HEK293 (cell line): ENCODE measurements around the gene PPFIA1.

Source experiments
- CTCF ChIA-PET: fragments of 350-600 bp; formaldehyde crosslinking; extraction: SDS; loops from one replicate; lab custom pipeline; 2021; ENCODE audit warnings: antibody characterized with exemption; lab: Yijun Ruan, JAX
- POLR2A ChIA-PET: fragments of 300-600 bp; formaldehyde crosslinking; extraction: SDS; loops from one replicate; lab custom pipeline; 2020; ENCODE audit warnings: antibody characterized with exemption, inconsistent platforms; lab: Yijun Ruan, JAX
- H3K27ac ChIP-seq: fragments of 200-500 bp; sonication (Bioruptor generic); 2 replicates; pipeline ENCODE4 v1.5.1; 2014; ENCODE audit warnings: low read depth, low read length, control low read depth, inconsistent platforms; ENCODE audit errors: extremely low read depth
- H3K36me3 ChIP-seq, 2 experiments: fragments of 200-500 bp in 1 of 2; sonication (Bioruptor generic) in 1 of 2; 1 replicate in 1 of 2; 2 replicates in 1 of 2; pipeline ENCODE4 v1.5.1; 2014 to 2017; ENCODE audit warnings: inconsistent platforms in 2 of 2, low read length in 2 of 2; ENCODE audit not compliant: control insufficient read depth in 2 of 2, insufficient read depth in 1 of 2
- H3K4me1 ChIP-seq: fragments of 200-500 bp; sonication (Bioruptor generic); 2 replicates; pipeline ENCODE4 v1.5.1; 2014; ENCODE audit warnings: mild to moderate bottlenecking, low read length, inconsistent platforms; ENCODE audit not compliant: control insufficient read depth, insufficient read depth
- H3K4me3 ChIP-seq: 2 replicates; pipeline ENCODE4 v1.5.1; 2011; ENCODE audit warnings: low read depth, mild to moderate bottlenecking, control low read depth, low read length, moderate library complexity
- H3K9me3 ChIP-seq: fragments of 200-500 bp; sonication (Bioruptor generic); 2 replicates; pipeline ENCODE4 v1.5.1; 2014; ENCODE audit warnings: low read depth, low read length, inconsistent platforms; ENCODE audit not compliant: control insufficient read depth, insufficient read depth
- KLF1 ChIP-seq: fragments of 450-650 bp; formaldehyde crosslinking; IDR thresholded peaks from 2 replicates; pipeline ENCODE4 v1.5.1; 2016; ENCODE audit warnings: missing biosample characterization, missing genetic modification characterization
- KLF16 ChIP-seq: fragments of 450-650 bp; formaldehyde crosslinking; IDR thresholded peaks from 2 replicates; pipeline ENCODE4 v1.5.1; 2017; ENCODE audit warnings: missing biosample characterization, missing genetic modification characterization
- PRDM1 ChIP-seq: fragments of 450-650 bp; formaldehyde crosslinking; IDR thresholded peaks from 2 replicates; pipeline ENCODE4; 2016; ENCODE audit warnings: missing biosample characterization, missing genetic modification characterization
- SETDB1 ChIP-seq: IDR thresholded peaks from one replicate; pipeline ENCODE4 v1.6.1; 2017; ENCODE audit warnings: mild to moderate bottlenecking, low read length, moderate library complexity, mixed read lengths; ENCODE audit not compliant: insufficient read length
- ZBTB26 ChIP-seq: fragments of 450-650 bp; formaldehyde crosslinking; optimal IDR thresholded peaks from 2 replicates; pipeline ENCODE3; 2016; ENCODE audit warnings: missing biosample characterization, mild to moderate bottlenecking, missing genetic modification characterization
- ZEB2 ChIP-seq: fragments of 450-650 bp; formaldehyde crosslinking; IDR thresholded peaks from 2 replicates; pipeline ENCODE4 v1.5.1; 2016; ENCODE audit warnings: missing biosample characterization, missing genetic modification characterization
- ZFHX2 ChIP-seq: fragments of 450-650 bp; formaldehyde crosslinking; conservative IDR thresholded peaks from 2 replicates; pipeline ENCODE4 v1.5.1; 2016; ENCODE audit warnings: missing biosample characterization, missing genetic modification characterization
- ZFP69B ChIP-seq: fragments of 450-650 bp; formaldehyde crosslinking; IDR thresholded peaks from 2 replicates; pipeline ENCODE4 v1.5.1; 2016; ENCODE audit warnings: missing biosample characterization, missing genetic modification characterization
- ZNF148 ChIP-seq: fragments of 450-650 bp; formaldehyde crosslinking; IDR thresholded peaks from 2 replicates; pipeline ENCODE4 v1.5.0; 2017; ENCODE audit warnings: missing biosample characterization, missing genetic modification characterization, borderline replicate concordance
- ZNF280D ChIP-seq: fragments of 450-650 bp; formaldehyde crosslinking; IDR thresholded peaks from 2 replicates; pipeline ENCODE4 v1.5.1; 2016; ENCODE audit warnings: missing biosample characterization, missing genetic modification characterization
- ZNF350 ChIP-seq: fragments of 450-650 bp; formaldehyde crosslinking; IDR thresholded peaks from 2 replicates; pipeline ENCODE4 v1.5.0; 2017; ENCODE audit warnings: missing biosample characterization, mild to moderate bottlenecking, missing genetic modification characterization
- ZNF354C ChIP-seq: fragments of 450-650 bp; formaldehyde crosslinking; IDR thresholded peaks from 2 replicates; pipeline ENCODE4 v1.5.1; 2016; ENCODE audit warnings: missing biosample characterization, missing genetic modification characterization, low read depth, borderline replicate concordance
- ZNF510 ChIP-seq: fragments of 450-650 bp; formaldehyde crosslinking; IDR thresholded peaks from 2 replicates; pipeline ENCODE4 v1.5.1; 2018; ENCODE audit warnings: mild to moderate bottlenecking, missing genetic modification characterization, missing biosample characterization; ENCODE audit not compliant: insufficient replicate concordance
- ZNF513 ChIP-seq: fragments of 450-650 bp; IDR thresholded peaks from 2 replicates; pipeline ENCODE4 v1.5.1; 2018; ENCODE audit warnings: missing biosample characterization, missing genetic modification characterization
- ZNF610 ChIP-seq: fragments of 450-650 bp; formaldehyde crosslinking; IDR thresholded peaks from 2 replicates; pipeline ENCODE4 v1.5.1; 2016; ENCODE audit warnings: missing biosample characterization, missing genetic modification characterization, borderline replicate concordance
- ZNF747 ChIP-seq: fragments of 450-650 bp; formaldehyde crosslinking; IDR thresholded peaks from 2 replicates; pipeline ENCODE4 v1.5.1; 2016; ENCODE audit warnings: missing biosample characterization, missing genetic modification characterization

Gene PPFIA1

GRCh38 chr11:70270104-70270876 lies at the start of gene PPFIA1 (continued):
- TF ChIP-seq ZNF354C (tag by site-specific recombination) (no peak), ZNF510 (tag by site-specific recombination) (no peak), KLF16 (tag by site-specific recombination) (peak; percentile 59; the same call in 1 of the 2 replicates), ZEB2 (peak; percentile 95), KLF1 (tag by site-specific recombination) (peak; percentile 52), ZFP69B (0 out of 2 replicates have a peak, but pooled peaks have one; percentile 28), PRDM1 (tag by site-specific recombination) (no peak), ZBTB26 (peak; percentile 28)

GRCh38 chr11:70220920-70221319 lies 49.6 kb upstream of the PPFIA1 start:
- no peaks in the 10 kb centered on the region for H3K36me3 ChIP-seq
- H3K4me1 ChIP-seq = no peaks in the 10 kb centered on the region
- no peaks in the 10 kb centered on the region for H3K9me3 ChIP-seq
- peak; percentile 52 for TF ChIP-seq SETDB1
- no peak for TF ChIP-seq ZNF747 (tag by site-specific recombination)
- ChIA-PET POLR2A (interaction anchor here (0.6 kb wide), 1 partner anchor 16 kb away, joined by 3 read pairs; no protein-coding TSS in a partner anchor), CTCF (interaction anchor here (0.7 kb wide), 1 partner anchor 1384 kb away, joined by 3 read pairs; no protein-coding TSS in a partner anchor)
- no peak overlapping the region for H3K27ac ChIP-seq
- no peak overlapping the region for H3K4me3 ChIP-seq

GRCh38 chr11:70225681-70226177 lies 44.8 kb upstream of the PPFIA1 start:
- Histone ChIP-seq H3K36me3 (no peaks in the 10 kb centered on the region), H3K27ac (no peak overlapping the region), H3K4me3 (no peak overlapping the region), H3K4me1 (no peaks in the 10 kb centered on the region), H3K9me3 (no peaks in the 10 kb centered on the region)
- no peak for TF ChIP-seq ZNF148 (tag by site-specific recombination)
- TF ChIP-seq ZNF610 = no peak
- no peak for TF ChIP-seq ZNF280D (tag by site-specific recombination)
- TF ChIP-seq ZNF513 (tag by site-specific recombination) = no peak
- TF ChIP-seq ZNF350 = no peak
- no peak for TF ChIP-seq ZFHX2 (tag by site-specific recombination)
- POLR2A ChIA-PET = no interaction called here
- CTCF ChIA-PET = no interaction called here
